ENCODE data around the gene TM4SF4.

GRCh38 chr3:149516920-149517319 lies 42.4 kb downstream of the TM4SF4 start:
- TF ChIP-seq POLR2A (IDR thresholded peaks at IDR 0.05) (no peak), CTCF (IDR thresholded peaks at IDR 0.05) (no peak)
